ENCODE data around the gene IFNA13. TPM values are rescaled to one million over a fixed set of nuclear protein-coding genes. Genes with fewer than 3 reads are reported as not detected.

The IFNA13 gene
- total RNA-seq, 2 donors from 2014 or later = not detected

DNA sequence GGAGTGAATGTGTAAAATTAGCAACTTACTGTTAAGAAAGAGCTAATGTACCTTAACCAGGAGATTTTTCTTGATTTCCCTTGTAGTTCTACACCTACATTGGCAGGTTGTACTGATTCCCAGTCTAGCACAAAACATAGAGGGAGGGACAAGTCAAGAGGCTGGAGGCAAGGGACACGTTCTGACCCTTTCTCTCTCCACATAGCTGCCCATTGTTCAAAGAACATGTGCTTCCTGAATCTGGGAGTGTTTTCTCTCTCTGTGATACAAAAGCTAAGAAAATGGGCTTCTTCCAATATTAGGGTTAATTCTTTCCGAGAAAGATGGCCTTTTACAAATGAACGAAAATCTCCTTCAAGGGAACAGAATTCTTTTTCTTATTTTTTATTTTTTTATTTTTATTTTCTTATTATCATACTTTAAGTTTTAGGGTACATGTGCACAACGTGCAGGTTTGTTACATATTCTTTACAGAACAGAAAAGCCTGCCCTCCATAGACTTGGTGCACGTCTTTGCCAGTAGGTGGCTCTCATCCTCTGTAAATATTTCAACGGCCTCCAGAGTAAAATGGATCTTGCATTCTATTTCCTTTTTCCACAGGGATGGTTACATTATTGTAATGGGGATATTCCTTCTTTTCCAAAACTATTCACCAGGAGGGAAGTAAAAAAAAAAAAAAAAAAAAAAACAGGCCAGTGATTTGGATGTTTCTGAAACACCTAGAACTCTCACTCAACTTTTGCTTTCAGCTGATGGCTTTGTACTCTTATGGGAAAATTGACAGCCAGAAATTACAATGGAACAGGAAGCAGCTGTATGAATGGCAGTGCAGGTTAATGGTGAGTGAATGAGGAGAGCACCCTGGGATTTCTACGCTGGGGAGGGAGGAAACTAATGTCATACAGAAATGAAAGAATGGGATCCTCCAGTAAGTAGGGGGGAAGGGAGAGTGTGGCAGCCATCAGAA is 49.6 kb downstream of the IFNA13 start:
- Histone ChIP-seq H3K9ac (ENCODE audit: low read depth in 2 of 2, low read length in 2 of 2) (no peak overlapping the region), H3K27me3 (no peaks in the 10 kb centered on the region), H3K27ac (no peak overlapping the region), H3K9me3 (no peaks in the 10 kb centered on the region), H3K4me1 (no peaks in the 10 kb centered on the region), H3K36me3 (no peaks in the 10 kb centered on the region), H3K4me3 (no peak overlapping the region)
- TF ChIP-seq, protein P1, sequence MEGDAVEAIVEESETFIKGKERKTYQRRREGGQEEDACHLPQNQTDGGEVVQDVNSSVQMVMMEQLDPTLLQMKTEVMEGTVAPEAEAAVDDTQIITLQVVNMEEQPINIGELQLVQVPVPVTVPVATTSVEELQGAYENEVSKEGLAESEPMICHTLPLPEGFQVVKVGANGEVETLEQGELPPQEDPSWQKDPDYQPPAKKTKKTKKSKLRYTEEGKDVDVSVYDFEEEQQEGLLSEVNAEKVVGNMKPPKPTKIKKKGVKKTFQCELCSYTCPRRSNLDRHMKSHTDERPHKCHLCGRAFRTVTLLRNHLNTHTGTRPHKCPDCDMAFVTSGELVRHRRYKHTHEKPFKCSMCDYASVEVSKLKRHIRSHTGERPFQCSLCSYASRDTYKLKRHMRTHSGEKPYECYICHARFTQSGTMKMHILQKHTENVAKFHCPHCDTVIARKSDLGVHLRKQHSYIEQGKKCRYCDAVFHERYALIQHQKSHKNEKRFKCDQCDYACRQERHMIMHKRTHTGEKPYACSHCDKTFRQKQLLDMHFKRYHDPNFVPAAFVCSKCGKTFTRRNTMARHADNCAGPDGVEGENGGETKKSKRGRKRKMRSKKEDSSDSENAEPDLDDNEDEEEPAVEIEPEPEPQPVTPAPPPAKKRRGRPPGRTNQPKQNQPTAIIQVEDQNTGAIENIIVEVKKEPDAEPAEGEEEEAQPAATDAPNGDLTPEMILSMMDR (IDR thresholded peaks at IDR 0.05) = peak; percentile 57
- peak; percentile 47 for DNase-seq
- intact Hi-C loops (cut with DNase I) = loop anchor here (10.0 kb wide), 1 partner anchor 477 kb away; no protein-coding TSS in a partner anchor

Other genes starting within 250 kb of the IFNA13 start
- gene IFNW1, start 226.2 kb downstream of the IFNA13 start, total RNA-seq = not detected
- gene IFNA21, start 201.4 kb downstream of the IFNA13 start, total RNA-seq = not detected
- gene IFNA4, start 180.5 kb downstream of the IFNA13 start, total RNA-seq = not detected
- not detected for gene IFNA7, start 165.9 kb downstream of the IFNA13 start, total RNA-seq
- gene IFNA10, start 160.9 kb downstream of the IFNA13 start, total RNA-seq = not detected
- not detected for gene IFNA16, start 150.7 kb downstream of the IFNA13 start, total RNA-seq
- gene IFNA17, start 139.8 kb downstream of the IFNA13 start, total RNA-seq = not detected
- gene IFNA14, start 128.1 kb downstream of the IFNA13 start, total RNA-seq = not detected
- gene IFNA5, start 62.7 kb downstream of the IFNA13 start, total RNA-seq = not detected
- 10 to 100 TPM; 20.4 to 23.9 TPM for gene KLHL9, start 32.7 kb downstream of the IFNA13 start, total RNA-seq
- gene IFNA6, start 17.2 kb downstream of the IFNA13 start, total RNA-seq = not detected
- gene IFNA2, start 17.3 kb upstream of the IFNA13 start, total RNA-seq = not detected
- gene IFNA8, start 41.1 kb upstream of the IFNA13 start, total RNA-seq = not detected
- gene IFNA1, start 72.4 kb upstream of the IFNA13 start, total RNA-seq = not detected
- gene IFNE, start 114.3 kb upstream of the IFNA13 start, total RNA-seq = not detected